GM12801 (cell line): Measurements from ENCODE around the gene BABAM2.

Experiments used
- TF ChIP-seq, protein P1 (sequence below): IDR thresholded peaks from one replicate; pipeline ENCODE4 v1.5.1; 2011; ENCODE audit warnings: control low read depth; ENCODE audit not compliant: insufficient read length; ENCODE audit errors: extremely low read depth

BABAM2 gene

GRCh38 chr2:28082131-28082530 lies 191.6 kb downstream of the BABAM2 start:
- TF ChIP-seq, protein P1, sequence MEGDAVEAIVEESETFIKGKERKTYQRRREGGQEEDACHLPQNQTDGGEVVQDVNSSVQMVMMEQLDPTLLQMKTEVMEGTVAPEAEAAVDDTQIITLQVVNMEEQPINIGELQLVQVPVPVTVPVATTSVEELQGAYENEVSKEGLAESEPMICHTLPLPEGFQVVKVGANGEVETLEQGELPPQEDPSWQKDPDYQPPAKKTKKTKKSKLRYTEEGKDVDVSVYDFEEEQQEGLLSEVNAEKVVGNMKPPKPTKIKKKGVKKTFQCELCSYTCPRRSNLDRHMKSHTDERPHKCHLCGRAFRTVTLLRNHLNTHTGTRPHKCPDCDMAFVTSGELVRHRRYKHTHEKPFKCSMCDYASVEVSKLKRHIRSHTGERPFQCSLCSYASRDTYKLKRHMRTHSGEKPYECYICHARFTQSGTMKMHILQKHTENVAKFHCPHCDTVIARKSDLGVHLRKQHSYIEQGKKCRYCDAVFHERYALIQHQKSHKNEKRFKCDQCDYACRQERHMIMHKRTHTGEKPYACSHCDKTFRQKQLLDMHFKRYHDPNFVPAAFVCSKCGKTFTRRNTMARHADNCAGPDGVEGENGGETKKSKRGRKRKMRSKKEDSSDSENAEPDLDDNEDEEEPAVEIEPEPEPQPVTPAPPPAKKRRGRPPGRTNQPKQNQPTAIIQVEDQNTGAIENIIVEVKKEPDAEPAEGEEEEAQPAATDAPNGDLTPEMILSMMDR, result no peak

DNA sequence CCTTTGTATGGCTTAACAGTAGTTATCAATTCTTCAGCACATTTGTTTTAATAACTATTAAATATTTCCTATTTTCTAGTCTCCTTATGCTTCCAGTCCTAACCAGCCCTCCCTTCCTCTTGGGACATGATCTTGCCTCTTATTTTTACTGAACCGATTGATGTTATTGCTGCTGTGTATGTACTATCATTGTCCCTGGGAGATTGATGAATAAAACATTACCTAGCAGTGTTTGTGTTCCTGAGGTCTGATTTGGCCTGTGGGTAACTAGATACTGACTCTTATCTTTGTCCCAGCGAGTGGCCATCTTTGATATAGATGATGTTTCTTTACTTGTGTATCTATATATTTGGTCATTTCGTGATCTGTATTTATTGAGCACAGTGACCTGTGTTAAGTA lies 192.9 kb downstream of the BABAM2 start:
- TF ChIP-seq, protein P1, result no peak

DNA sequence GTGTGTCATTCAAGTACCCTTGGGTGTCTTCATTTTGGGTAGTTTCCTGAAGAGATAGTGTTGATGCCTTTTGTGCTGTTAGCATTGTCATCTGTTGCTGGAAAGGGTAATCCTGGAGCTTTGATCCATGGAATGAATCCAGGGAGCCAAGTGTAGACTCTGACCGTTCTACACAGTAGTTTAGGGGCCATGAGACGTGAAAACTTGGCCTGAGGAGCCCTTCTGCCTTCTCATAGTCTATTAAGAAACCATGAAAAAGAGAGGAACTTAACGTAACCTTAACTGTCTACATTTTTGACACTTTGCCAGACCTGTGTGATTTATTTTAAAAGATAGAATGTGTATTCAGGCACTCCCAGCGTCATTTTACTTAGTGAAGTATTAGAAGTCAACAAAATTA lies 194.0 kb downstream of the BABAM2 start:
- TF ChIP-seq, protein P1, result no peak

- TF ChIP-seq, protein P1, result no peak
Measured at GRCh38 chr2:28085201-28085600, 194.7 kb downstream of the BABAM2 start.

GRCh38 chr2:28086611-28087010 lies 196.1 kb downstream of the BABAM2 start:
- TF ChIP-seq, protein P1, result no peak

DNA sequence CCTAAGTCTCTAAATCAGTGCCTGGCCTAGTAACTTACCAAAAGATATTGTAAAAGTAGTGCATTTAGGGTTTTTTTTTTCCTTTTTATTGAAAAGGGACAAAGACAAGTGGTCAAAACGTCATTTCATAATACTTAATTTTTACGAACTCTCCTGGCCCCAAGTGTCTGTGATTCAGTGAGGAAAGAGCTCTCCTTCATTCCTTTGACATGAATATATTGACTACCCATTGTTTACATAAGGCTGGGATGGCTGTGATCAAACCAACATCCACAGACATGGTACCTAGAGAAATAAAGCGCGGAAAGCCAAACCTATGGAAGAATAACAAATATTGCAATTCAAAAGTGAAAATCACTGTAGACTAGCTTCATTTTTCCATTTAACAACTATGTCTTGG lies 198.4 kb downstream of the BABAM2 start:
- TF ChIP-seq, protein P1, result no peak

- TF ChIP-seq, protein P1, result no peak
Measured at GRCh38 chr2:28089486-28089885, 199.0 kb downstream of the BABAM2 start.

DNA sequence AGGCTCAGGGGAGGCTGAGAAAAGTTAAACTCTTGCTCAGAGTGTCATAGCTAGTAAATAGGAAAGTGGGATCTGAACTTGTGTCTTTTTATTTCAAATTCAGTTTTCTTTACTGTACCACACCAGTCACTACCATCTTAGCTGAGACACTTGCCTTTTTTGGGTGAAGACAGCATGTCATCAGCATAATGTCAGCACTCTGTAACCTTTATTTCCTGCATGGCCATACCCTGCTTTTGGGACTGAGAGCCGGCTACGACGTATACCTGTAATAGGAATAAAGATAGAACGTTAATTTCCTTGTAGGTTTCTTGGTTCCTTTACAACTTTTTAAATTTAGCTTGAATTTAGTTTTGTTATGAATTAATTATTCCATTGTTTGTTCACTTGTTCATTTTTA lies 202.8 kb downstream of the BABAM2 start:
- TF ChIP-seq, protein P1, result no peak
